Osteoblast (primary cell): ENCODE results near the gene CLCN5. TPM values are rescaled to one million over a fixed set of nuclear protein-coding genes. Genes with fewer than 3 reads are reported as not detected.

ENCODE experiments used
- DNase-seq: peaks from one replicate; pipeline ENCODE4 v3.0.0; 2011; ENCODE audit warnings: low spot score, mixed read lengths; ENCODE audit not compliant: insufficient read length; ENCODE audit errors: missing footprints
- H2AFZ ChIP-seq: 2 replicates; pipeline ENCODE4 v1.6.0; 2011; ENCODE audit warnings: mild to moderate bottlenecking, low read length
- H3K27ac ChIP-seq: 2 replicates; pipeline ENCODE4 v1.5.1; 2011; ENCODE audit warnings: mild to moderate bottlenecking, low read depth, low read length, moderate library complexity
- H3K27me3 ChIP-seq: 2 replicates; pipeline ENCODE4 v1.6.0; 2012; ENCODE audit warnings: mild to moderate bottlenecking, control low read depth, inconsistent platforms, low read length, moderate library complexity; ENCODE audit not compliant: insufficient read depth
- H3K36me3 ChIP-seq: 2 replicates; pipeline ENCODE4 v1.5.1; 2011; ENCODE audit warnings: mild to moderate bottlenecking, low read length, control low read depth, moderate library complexity; ENCODE audit not compliant: insufficient read depth
- H3K4me1 ChIP-seq: 2 replicates; pipeline ENCODE4 v1.5.1; 2011; ENCODE audit warnings: mild to moderate bottlenecking, low read length, control low read depth, moderate library complexity; ENCODE audit not compliant: insufficient read depth
- H3K4me2 ChIP-seq: 2 replicates; pipeline ENCODE4 v1.6.0; 2011; ENCODE audit warnings: mild to moderate bottlenecking, low read length; ENCODE audit not compliant: insufficient read depth
- H3K4me3 ChIP-seq: fragments of 200-600 bp; sonication (generic); 3 replicates; pipeline ENCODE4 v1.5.1; 2012; ENCODE audit warnings: mild to moderate bottlenecking, low read length, inconsistent platforms; ENCODE audit not compliant: insufficient read depth
- H3K79me2 ChIP-seq: 2 replicates; pipeline ENCODE4 v1.6.0; 2012; ENCODE audit warnings: mild to moderate bottlenecking, low read length, control low read depth, inconsistent platforms; ENCODE audit not compliant: insufficient read depth
- H3K9me3 ChIP-seq: 2 replicates; pipeline ENCODE4 v1.5.1; 2011; ENCODE audit warnings: low read depth, low read length, control low read depth
- H4K20me1 ChIP-seq: 2 replicates; pipeline ENCODE4 v1.6.0; 2012; ENCODE audit warnings: mild to moderate bottlenecking, low read length, control low read depth; ENCODE audit not compliant: insufficient read depth
- CTCF ChIP-seq: IDR thresholded peaks from 2 replicates; pipeline ENCODE4 v1.5.1; 2011; ENCODE audit warnings: mild to moderate bottlenecking, low read depth, low read length, moderate library complexity; ENCODE audit errors: extremely low read depth
- total RNA-seq: library from RNA; depleted of rRNA; stranded (reverse); fragments of >200 nt; gene quantifications from 2 replicates; pipeline ENCODE4 v1.2.3, GENCODE V29; 2012

Gene CLCN5
- total RNA-seq, 1 donor, result 13.0 TPM

- H3K27me3 ChIP-seq, result no peaks in the 10 kb centered on the region
- H3K9me3 ChIP-seq, result no peaks in the 10 kb centered on the region
- H3K4me3 ChIP-seq, result no peak overlapping the region
- no peak overlapping the region for H3K27ac ChIP-seq
- no peaks in the 10 kb centered on the region for H3K4me1 ChIP-seq
- DNase-seq, result no peak
- H3K36me3 ChIP-seq, result no peaks in the 10 kb centered on the region
- H3K79me2 ChIP-seq, result no peaks in the 10 kb centered on the region
- no peak for TF ChIP-seq CTCF
- no peak overlapping the region for H3K4me2 ChIP-seq
- no peak overlapping the region for H2AFZ ChIP-seq
- no peaks in the 10 kb centered on the region for H4K20me1 ChIP-seq
Measured at GRCh38 chrX:49972328-49972860, 50.0 kb downstream of the CLCN5 start.

- H2AFZ ChIP-seq, result no peak overlapping the region
Measured at GRCh38 chrX:49976682-49977197, 54.3 kb downstream of the CLCN5 start.

GRCh38 chrX:49977319-49978090, 55.1 kb downstream of the CLCN5 start:
- no peak overlapping the region for H3K4me2 ChIP-seq
- DNase-seq, result no peak
- H3K9me3 ChIP-seq, result no peaks in the 10 kb centered on the region
- H3K79me2 ChIP-seq, result no peaks in the 10 kb centered on the region
- no peak overlapping the region for H3K4me3 ChIP-seq
- H4K20me1 ChIP-seq, result no peaks in the 10 kb centered on the region
- H3K4me1 ChIP-seq, result no peaks in the 10 kb centered on the region
- no peak for TF ChIP-seq CTCF
- H3K27me3 ChIP-seq, result peaks cover 2% of the 10 kb centered on the region
- no peaks in the 10 kb centered on the region for H3K36me3 ChIP-seq
- H2AFZ ChIP-seq, result no peak overlapping the region
- no peak overlapping the region for H3K27ac ChIP-seq

More at GRCh38 chrX:49976682-49977197, 54.3 kb downstream of the CLCN5 start:
- Histone ChIP-seq H3K36me3 (no peaks in the 10 kb centered on the region), H3K27me3 (peaks cover 2% of the 10 kb centered on the region), H3K4me3 (no peak overlapping the region), H3K4me1 (no peaks in the 10 kb centered on the region), H3K4me2 (no peak overlapping the region), H3K27ac (no peak overlapping the region), H4K20me1 (no peaks in the 10 kb centered on the region), H3K9me3 (no peaks in the 10 kb centered on the region), H3K79me2 (no peaks in the 10 kb centered on the region)
- no peak for TF ChIP-seq CTCF
- no peak for DNase-seq

- Histone ChIP-seq H3K4me3 (no peak overlapping the region), H3K27me3 (peaks cover 2% of the 10 kb centered on the region), H3K27ac (no peak overlapping the region)
Measured at GRCh38 chrX:49978176-49978575, 55.8 kb downstream of the CLCN5 start.

More at GRCh38 chrX:49978176-49978575, 55.8 kb downstream of the CLCN5 start:
- Histone ChIP-seq H3K79me2 (no peaks in the 10 kb centered on the region), H4K20me1 (no peaks in the 10 kb centered on the region), H3K9me3 (no peaks in the 10 kb centered on the region), H3K4me1 (no peaks in the 10 kb centered on the region), H3K4me2 (no peak overlapping the region), H2AFZ (no peak overlapping the region), H3K36me3 (no peaks in the 10 kb centered on the region)
- DNase-seq, result no peak
- TF ChIP-seq CTCF, result no peak
